Pancreas (tissue), 10 donors: ENCODE results near the gene GALNT9. TPM values are rescaled to one million over a fixed set of nuclear protein-coding genes. Genes with fewer than 3 reads are reported as not detected.

Experiments
- ATAC-seq, 4 donors: fragments of 200-7000 bp; cut with Tn5 transposase; one replicate each; pipeline versions ENCODE4 v1.8.0 to v1.9.1; 2020; ENCODE audit warnings: mild to moderate bottlenecking in 4 of 4, moderate library complexity in 4 of 4
- DNase-seq, 6 donors: peaks; one replicate each; pipeline ENCODE4 v3.0.0-alpha.2; 2020
- FAIRE-seq: peaks from 2 replicates; lab custom pipeline; 2012; peaks lifted over from hg19 to GRCh38; lab: Jason Lieb, UNC
- H3K27ac ChIP-seq, 4 donors: fragments of 200-600 bp; sonication (generic); 1 replicate in 3 of 4; 2 replicates in 1 of 4; pipeline versions ENCODE4 v1.5.0 to v1.8.0; 2020
- H3K27me3 ChIP-seq, 4 donors: fragments of 200-600 bp; one replicate each; pipeline ENCODE4 v1.8.0; 2021
- H3K36me3 ChIP-seq, 3 donors: fragments of 200-600 bp; sonication (generic) in 1 of 3; one replicate each; pipeline versions ENCODE4 v1.5.0 to v1.8.0; 2020 to 2021
- H3K4me1 ChIP-seq, 3 donors: fragments of 200-600 bp; one replicate each; pipeline ENCODE4 v1.8.0; 2021
- H3K4me3 ChIP-seq, 4 donors: fragments of 200-600 bp; sonication (generic) in 2 of 4; one replicate each; pipeline versions ENCODE4 v1.5.0 to v1.8.0; 2020 to 2021
- H3K9me3 ChIP-seq, 4 donors: fragments of 200-600 bp; one replicate each; pipeline ENCODE4 v1.8.0; 2021
- CTCF ChIP-seq, 4 donors: fragments of 200-600 bp; sonication (generic) in 3 of 4; IDR thresholded peaks; one replicate each; pipeline versions ENCODE4 v1.5.0 to v1.8.0; 2021; ENCODE audit warnings: antibody characterized with exemption in 4 of 4
- WGBS, 2 donors: extraction: QIAGEN DNeasy Blood & Tissue Kit; methylation state at CpG; one replicate each; pipeline ENCODE4 v1.1.7; 2013; 5-methylcytosine and 5-hydroxymethylcytosine counted together
- intact Hi-C, 3 donors: fragments of 100-400 bp; cut with DNase I; formaldehyde crosslinking; loops; one replicate each; pipeline versions ENCODE4 v1.11.1 to v1.14.2; 2022
- polyA plus RNA-seq, 2 donors: library from polyadenylated mRNA; stranded (reverse); fragments of 200-250 nt; gene quantifications; one replicate each; pipeline ENCODE4 v1.2.3, GENCODE V29; 2013
- total RNA-seq, 6 donors: library from RNA; stranded (reverse); fragmentation: NEBNext Ultra II Directional in 4 of 6; extraction: Animal tissue kit (Norgen Biotek cat#: 25700) in 4 of 6; gene quantifications; one replicate each; pipeline versions ENCODE4 v1.2.1 to v1.2.4, GENCODE V29; 2021 to 2023
- donor health status: healthy with polysubstance abuse.
- donor health status: DM: no; HTN: no; CAD: no; lungs with moderate emphysema.
- donor health status: DM: no; HTN: no; CAD: no.
- donor health status: control.
- donor health status: control.
- donor health status: Bipolar disorder and iron deficiency.
- donor health status: DM: yes; HTN: yes; CAD: no.
- donor health status: DM: no; HTN: no; CAD: no.
- donor health status: DM: no; HTN: no; CAD: no.
- donor health status: DM: yes; HTN: yes; CAD: no.

Gene GALNT9
- total and polyA plus RNA-seq, 8 donors = 0.09 to 0.46 (median 0.25) TPM; not detected in 5

GRCh38 chr12:132328282-132329029, 933 bp downstream of the GALNT9 start:
- intact Hi-C loops = no loop called here
- TF ChIP-seq CTCF (IDR thresholded peaks at IDR 0.05) = no peak
- Histone ChIP-seq H3K27ac (no peak overlapping the region), H3K27me3 (peaks cover 0 to 5% (median 2%) of the 10 kb centered on the region in 4 donors), H3K36me3 (no peaks in the 10 kb centered on the region), H3K4me1 (no peaks in the 10 kb centered on the region), H3K9me3 (no peaks in the 10 kb centered on the region), H3K4me3 (no peak overlapping the region)
- 39 to 45% methylated on average over 29 to 34 of the region's 34 CpGs for WGBS, 2 donors
- no peak for ATAC-seq
- DNase-seq = peak in 1 of 6 donors; percentile 60
- no peak for FAIRE-seq

- no peak overlapping the region for H3K4me3 ChIP-seq
- H3K27me3 ChIP-seq = peaks cover 0 to 5% (median 2%) of the 10 kb centered on the region in 4 donors
- H3K4me1 ChIP-seq = no peaks in the 10 kb centered on the region
- 9 to 25% methylated on average over 32 of the region's 32 CpGs for WGBS, 2 donors
- TF ChIP-seq CTCF (IDR thresholded peaks at IDR 0.05) = no peak
- H3K27ac ChIP-seq = no peak overlapping the region
- peak in 3 of 4 donors; percentile 61 to 68 (median 67) for ATAC-seq
- intact Hi-C loops = no loop called here
- H3K9me3 ChIP-seq = no peaks in the 10 kb centered on the region
- FAIRE-seq = no peak
- DNase-seq = peak in 2 of 6 donors; percentile 24 to 44
- no peaks in the 10 kb centered on the region for H3K36me3 ChIP-seq
These were observed 1.8 kb downstream of the GALNT9 start for GRCh38 chr12:132327336-132328171.

GRCh38 chr12:132326646-132327045, 2.7 kb downstream of the GALNT9 start:
- Histone ChIP-seq H3K27me3 (peaks cover 0 to 4% (median 0%) of the 10 kb centered on the region in 4 donors), H3K4me1 (no peaks in the 10 kb centered on the region), H3K9me3 (no peaks in the 10 kb centered on the region), H3K4me3 (no peak overlapping the region), H3K27ac (no peak overlapping the region), H3K36me3 (no peaks in the 10 kb centered on the region)
- ATAC-seq (no peak), FAIRE-seq (no peak), DNase-seq (peak in 2 of 6 donors; percentile 3 to 10)
- intact Hi-C loops = no loop called here
- no peak for TF ChIP-seq CTCF (IDR thresholded peaks at IDR 0.05)
- 74 to 79% methylated on average over 11 of the region's 11 CpGs for WGBS, 2 donors

- TF ChIP-seq CTCF (IDR thresholded peaks at IDR 0.05) = no peak
- no peak overlapping the region for H3K27ac ChIP-seq
- WGBS, 2 donors = 88 to 89% methylated on average over 15 of the region's 15 CpGs
- peak in 2 of 6 donors; percentile 6 to 27 for DNase-seq
- no peak overlapping the region for H3K4me3 ChIP-seq
- no peaks in the 10 kb centered on the region for H3K4me1 ChIP-seq
- no peak for FAIRE-seq
- H3K36me3 ChIP-seq = no peaks in the 10 kb centered on the region
- intact Hi-C loops = no loop called here
- peaks cover 0 to 4% (median 0%) of the 10 kb centered on the region in 4 donors for H3K27me3 ChIP-seq
- H3K9me3 ChIP-seq = no peaks in the 10 kb centered on the region
- ATAC-seq = no peak
These were observed 3.7 kb downstream of the GALNT9 start for GRCh38 chr12:132325733-132326130.
